Body of pancreas (tissue), 4 donors: ENCODE results near the gene PALM3.
A peak's percentile ranks its signal among the peaks of the same experiment; 100 is the strongest.

Experiments
- POLR2A ChIP-seq, 3 donors: fragments of 450-650 bp; IDR thresholded peaks; one replicate each; pipeline ENCODE4 v1.6.1; 2016; ENCODE audit warnings: antibody characterized with exemption in 3 of 3, mild to moderate bottlenecking in 2 of 3
- TF ChIP-seq, protein P1 (sequence below), 7 experiments: fragments of 450-650 bp in 4 of 7; fragments of 200-600 bp in 3 of 7; sonication (generic) in 3 of 7; IDR thresholded peaks; one replicate each; pipeline ENCODE4 v1.5.1; 2016 to 2019; ENCODE audit warnings: antibody characterized with exemption in 7 of 7

DNA sequence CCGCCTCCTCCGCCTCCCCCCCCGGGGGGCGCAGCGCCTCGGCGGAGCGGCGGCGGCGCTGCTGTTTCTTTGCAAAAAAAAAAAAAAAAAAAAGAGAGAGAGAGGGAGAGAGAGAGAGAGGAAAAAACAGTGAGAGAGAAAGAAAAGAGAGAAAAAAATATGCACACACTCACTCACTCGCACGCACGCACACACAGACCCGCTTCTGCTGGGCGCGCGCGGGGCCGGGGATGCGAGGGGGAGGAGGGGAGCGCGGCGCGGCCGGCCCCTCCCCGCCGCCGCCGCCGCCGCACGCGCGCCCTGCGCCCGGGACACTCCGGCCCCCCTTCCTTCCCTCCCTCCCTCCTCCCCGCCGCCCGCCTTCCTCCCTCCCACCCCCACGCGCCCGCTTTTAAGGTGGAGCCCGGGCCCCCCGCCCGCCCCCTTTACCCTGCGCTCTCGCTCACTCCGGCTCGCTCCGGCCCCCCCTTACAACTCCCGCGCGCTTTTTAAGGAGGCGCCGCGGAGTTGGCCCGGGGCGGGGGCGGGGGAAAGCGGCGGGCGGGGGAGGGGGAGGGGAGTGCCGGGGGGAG, 28.7 kb upstream of the PALM3 start, which contains the start of gene SAMD1:
- TF ChIP-seq POLR2A (IDR thresholded peaks at IDR 0.05) = no peak
- TF ChIP-seq, protein P1, sequence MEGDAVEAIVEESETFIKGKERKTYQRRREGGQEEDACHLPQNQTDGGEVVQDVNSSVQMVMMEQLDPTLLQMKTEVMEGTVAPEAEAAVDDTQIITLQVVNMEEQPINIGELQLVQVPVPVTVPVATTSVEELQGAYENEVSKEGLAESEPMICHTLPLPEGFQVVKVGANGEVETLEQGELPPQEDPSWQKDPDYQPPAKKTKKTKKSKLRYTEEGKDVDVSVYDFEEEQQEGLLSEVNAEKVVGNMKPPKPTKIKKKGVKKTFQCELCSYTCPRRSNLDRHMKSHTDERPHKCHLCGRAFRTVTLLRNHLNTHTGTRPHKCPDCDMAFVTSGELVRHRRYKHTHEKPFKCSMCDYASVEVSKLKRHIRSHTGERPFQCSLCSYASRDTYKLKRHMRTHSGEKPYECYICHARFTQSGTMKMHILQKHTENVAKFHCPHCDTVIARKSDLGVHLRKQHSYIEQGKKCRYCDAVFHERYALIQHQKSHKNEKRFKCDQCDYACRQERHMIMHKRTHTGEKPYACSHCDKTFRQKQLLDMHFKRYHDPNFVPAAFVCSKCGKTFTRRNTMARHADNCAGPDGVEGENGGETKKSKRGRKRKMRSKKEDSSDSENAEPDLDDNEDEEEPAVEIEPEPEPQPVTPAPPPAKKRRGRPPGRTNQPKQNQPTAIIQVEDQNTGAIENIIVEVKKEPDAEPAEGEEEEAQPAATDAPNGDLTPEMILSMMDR (IDR thresholded peaks at IDR 0.05) = peak in 1 of 7 experiments; percentile 10
